Measurements from ENCODE around the gene TAC1.

GRCh38 chr7:97757824-97758223, 25.9 kb downstream of the TAC1 start:
- TF ChIP-seq, protein P1, sequence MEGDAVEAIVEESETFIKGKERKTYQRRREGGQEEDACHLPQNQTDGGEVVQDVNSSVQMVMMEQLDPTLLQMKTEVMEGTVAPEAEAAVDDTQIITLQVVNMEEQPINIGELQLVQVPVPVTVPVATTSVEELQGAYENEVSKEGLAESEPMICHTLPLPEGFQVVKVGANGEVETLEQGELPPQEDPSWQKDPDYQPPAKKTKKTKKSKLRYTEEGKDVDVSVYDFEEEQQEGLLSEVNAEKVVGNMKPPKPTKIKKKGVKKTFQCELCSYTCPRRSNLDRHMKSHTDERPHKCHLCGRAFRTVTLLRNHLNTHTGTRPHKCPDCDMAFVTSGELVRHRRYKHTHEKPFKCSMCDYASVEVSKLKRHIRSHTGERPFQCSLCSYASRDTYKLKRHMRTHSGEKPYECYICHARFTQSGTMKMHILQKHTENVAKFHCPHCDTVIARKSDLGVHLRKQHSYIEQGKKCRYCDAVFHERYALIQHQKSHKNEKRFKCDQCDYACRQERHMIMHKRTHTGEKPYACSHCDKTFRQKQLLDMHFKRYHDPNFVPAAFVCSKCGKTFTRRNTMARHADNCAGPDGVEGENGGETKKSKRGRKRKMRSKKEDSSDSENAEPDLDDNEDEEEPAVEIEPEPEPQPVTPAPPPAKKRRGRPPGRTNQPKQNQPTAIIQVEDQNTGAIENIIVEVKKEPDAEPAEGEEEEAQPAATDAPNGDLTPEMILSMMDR (IDR thresholded peaks at IDR 0.05; ENCODE audit: insufficient read depth, low read length, poor library complexity, severe bottlenecking) = no peak
- no peak for TF ChIP-seq EZH2phosphoT487 (conservative IDR thresholded peaks at IDR 0.05; ENCODE audit: low read length)

Data from SU-DHL-6 (cell line).